ENCODE data around the gene KCNIP4. TPM values are rescaled to one million over a fixed set of nuclear protein-coding genes. Genes with fewer than 3 reads are reported as not detected.

Gene KCNIP4
- total RNA-seq, 1 donor from 2014 or later: not detected

DNA sequence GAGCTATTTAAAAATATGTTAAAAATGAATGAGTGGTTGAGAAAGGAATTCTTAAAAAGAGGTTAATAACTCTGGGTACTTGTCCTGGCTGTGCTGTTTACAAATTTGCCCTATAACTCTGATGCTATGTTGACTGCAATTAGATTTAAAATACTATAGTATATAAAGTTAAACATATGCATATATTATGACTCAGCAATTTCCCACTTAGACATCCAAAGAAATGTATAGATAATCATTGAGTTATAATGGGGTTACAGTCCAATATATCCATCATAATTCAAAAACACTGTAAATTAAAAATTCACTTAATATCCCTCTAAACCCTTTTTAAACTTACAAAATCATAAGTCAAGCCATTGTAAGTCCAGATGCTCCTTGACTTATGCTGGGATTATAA, 818.0 kb downstream of the KCNIP4 start:
- H3K27ac ChIP-seq: no peak overlapping the region
- no peak for TF ChIP-seq CTCF (IDR thresholded peaks at IDR 0.05)
- H3K4me3 ChIP-seq: no peak overlapping the region
- intact Hi-C loops (cut with DNase I): no loop called here
- no peaks in the 10 kb centered on the region for H3K4me1 ChIP-seq
- no peaks in the 10 kb centered on the region for H3K9me3 ChIP-seq
- ATAC-seq (no peak), DNase-seq (no peak)
- H3K36me3 ChIP-seq: no peaks in the 10 kb centered on the region
- H3K27me3 ChIP-seq: no peaks in the 10 kb centered on the region

DNA sequence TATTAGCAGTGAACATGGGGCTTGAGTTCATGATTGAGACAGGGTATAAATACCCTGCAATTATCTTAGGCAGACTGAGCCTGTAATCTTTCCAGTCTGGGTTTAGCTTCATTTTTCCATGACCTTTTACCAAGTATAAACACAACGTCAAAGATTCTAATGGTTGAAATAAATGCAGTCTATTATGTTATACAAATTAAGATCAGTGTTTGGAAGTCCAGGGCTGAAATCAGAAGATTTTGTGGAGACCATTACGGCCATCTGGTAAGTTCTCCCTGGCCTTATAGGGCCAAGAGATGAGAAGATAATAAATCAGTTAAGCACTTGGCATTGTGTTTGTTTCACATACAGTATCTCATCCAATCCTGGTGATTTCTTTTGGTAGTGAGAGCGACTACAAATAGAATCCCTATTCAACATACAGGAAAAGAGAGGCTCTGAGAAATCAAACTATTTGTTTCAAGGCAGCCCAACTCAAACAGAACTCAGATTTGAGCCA, 822.5 kb downstream of the KCNIP4 start:
- intact Hi-C loops (cut with DNase I): no loop called here
- ATAC-seq: no peak
- no peaks in the 10 kb centered on the region for H3K36me3 ChIP-seq
- no peak overlapping the region for H3K27ac ChIP-seq
- no peak overlapping the region for H3K4me3 ChIP-seq
- H3K9me3 ChIP-seq: no peaks in the 10 kb centered on the region
- TF ChIP-seq CTCF (IDR thresholded peaks at IDR 0.05): no peak
- H3K4me1 ChIP-seq: no peaks in the 10 kb centered on the region
- H3K27me3 ChIP-seq: no peaks in the 10 kb centered on the region
- DNase-seq: no peak

DNA sequence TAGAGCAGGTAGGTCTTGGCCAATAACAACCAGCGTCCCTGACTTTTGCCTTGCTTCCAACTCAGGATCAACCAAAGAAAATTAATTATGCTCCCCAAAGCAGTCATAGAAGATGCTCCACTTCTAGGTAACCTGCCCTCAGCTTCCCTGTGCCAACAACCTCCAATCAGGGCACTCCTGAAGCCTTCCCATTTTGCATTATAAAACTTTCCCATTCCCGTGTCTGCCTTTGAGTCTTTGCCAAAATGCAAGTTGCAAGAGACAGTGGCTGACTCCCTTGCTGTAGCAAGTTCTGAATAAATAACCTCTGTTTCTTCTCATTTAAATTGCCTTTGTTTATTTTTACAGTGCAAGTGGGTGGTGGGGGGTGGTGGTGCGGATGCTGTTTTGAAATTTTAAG, 830.3 kb downstream of the KCNIP4 start:
- H3K4me3 ChIP-seq: no peak overlapping the region
- DNase-seq (no peak), ATAC-seq (no peak)
- H3K9me3 ChIP-seq: no peaks in the 10 kb centered on the region
- H3K27ac ChIP-seq: no peak overlapping the region
- intact Hi-C loops (cut with DNase I): no loop called here
- no peaks in the 10 kb centered on the region for H3K36me3 ChIP-seq
- H3K4me1 ChIP-seq: no peaks in the 10 kb centered on the region
- no peaks in the 10 kb centered on the region for H3K27me3 ChIP-seq
- no peak for TF ChIP-seq CTCF (IDR thresholded peaks at IDR 0.05)

DNA sequence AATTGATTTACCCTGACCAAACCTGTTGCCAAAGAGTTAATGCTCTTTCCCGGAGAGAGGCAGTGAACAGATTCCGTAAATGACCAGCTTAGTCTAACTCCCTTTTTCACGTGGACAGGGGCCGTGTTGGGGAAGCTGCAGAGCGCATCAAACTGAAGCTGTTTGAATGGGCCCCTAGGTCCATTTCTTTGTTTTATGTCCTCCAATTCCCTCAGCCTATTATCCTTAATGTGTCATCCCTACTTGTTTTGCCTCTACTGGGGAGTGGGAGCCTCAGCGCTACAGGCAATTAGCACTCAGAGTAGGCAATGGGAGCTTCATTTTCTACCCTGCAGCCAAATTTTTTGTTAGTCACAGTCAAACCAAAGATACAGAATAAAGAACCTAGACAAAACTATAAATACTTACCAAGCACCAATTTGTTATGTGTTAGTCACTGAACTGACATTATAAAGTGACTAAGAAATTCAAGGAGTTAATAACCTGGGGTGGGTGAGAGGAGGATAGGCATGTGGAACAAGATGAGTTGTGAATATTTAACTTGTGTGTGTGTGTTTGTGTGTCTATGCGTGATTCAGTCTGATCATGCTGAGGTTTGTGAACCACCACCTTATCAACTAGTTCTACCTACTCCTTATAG, 830.9 kb downstream of the KCNIP4 start:
- Histone ChIP-seq H3K27me3 (no peaks in the 10 kb centered on the region), H3K27ac (no peak overlapping the region), H3K36me3 (no peaks in the 10 kb centered on the region), H3K9me3 (no peaks in the 10 kb centered on the region), H3K4me1 (no peaks in the 10 kb centered on the region), H3K4me3 (no peak overlapping the region)
- DNase-seq: no peak
- intact Hi-C loops (cut with DNase I): no loop called here
- ATAC-seq: no peak
- no peak for TF ChIP-seq CTCF (IDR thresholded peaks at IDR 0.05)

DNA sequence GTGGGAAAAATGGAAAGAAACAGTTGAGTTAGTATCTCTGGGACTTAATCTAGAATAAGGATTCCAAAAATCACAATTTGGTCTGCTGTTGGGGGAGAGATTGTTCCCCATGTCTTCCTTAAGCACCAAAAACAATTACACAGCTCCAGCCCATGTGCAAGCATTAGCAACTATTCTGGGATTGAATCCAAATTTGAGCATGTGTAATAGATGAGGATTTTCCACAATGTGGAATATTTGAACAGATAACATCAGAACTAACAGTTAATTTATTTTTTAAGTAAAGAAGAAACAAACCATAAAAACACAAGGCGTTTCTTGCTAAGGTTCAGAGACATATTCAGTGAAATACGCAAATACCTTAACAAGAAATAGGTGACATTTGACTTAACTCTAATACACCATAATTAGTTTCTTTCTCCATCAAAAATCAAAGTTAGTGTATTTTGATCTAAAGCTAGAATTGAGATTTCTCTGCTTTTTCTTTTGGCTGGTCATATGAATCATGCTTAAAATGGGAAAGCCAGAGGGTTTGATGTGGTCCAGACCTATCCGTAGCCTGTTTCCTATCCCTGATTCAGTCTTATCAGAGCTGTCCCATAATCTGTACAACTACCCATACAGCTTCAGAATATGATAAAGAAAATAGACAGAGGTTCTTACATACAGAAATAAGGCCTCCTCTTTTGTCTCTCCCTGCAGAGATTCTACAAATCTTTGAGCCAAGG, 834.9 kb downstream of the KCNIP4 start:
- intact Hi-C loops (cut with DNase I): no loop called here
- Histone ChIP-seq H3K4me1 (no peaks in the 10 kb centered on the region), H3K27me3 (no peaks in the 10 kb centered on the region), H3K36me3 (no peaks in the 10 kb centered on the region), H3K4me3 (no peak overlapping the region), H3K27ac (no peak overlapping the region), H3K9me3 (no peaks in the 10 kb centered on the region)
- no peak for TF ChIP-seq CTCF (IDR thresholded peaks at IDR 0.05)
- ATAC-seq: no peak
- no peak for DNase-seq

Data from upper lobe of right lung (tissue), 1 donor.